ENCODE measurements around the gene MTCL1.

MTCL1 gene

GRCh38 chr18:8705238-8705960 is at the start of gene MTCL1:
Gene MTCL1 (plus strand): TSS chr18:8705556. CDS start chr18:8705661, 105 bp downstream.
- peak in 1 of 3 experiments; percentile 30 for DNase-seq (ENCODE audit: low read depth in 3 of 3)

- no peak for DNase-seq (ENCODE audit: low read depth in 3 of 3)
Observed at GRCh38 chr18:8656232-8656631, 49.1 kb upstream of the MTCL1 start.

DNA sequence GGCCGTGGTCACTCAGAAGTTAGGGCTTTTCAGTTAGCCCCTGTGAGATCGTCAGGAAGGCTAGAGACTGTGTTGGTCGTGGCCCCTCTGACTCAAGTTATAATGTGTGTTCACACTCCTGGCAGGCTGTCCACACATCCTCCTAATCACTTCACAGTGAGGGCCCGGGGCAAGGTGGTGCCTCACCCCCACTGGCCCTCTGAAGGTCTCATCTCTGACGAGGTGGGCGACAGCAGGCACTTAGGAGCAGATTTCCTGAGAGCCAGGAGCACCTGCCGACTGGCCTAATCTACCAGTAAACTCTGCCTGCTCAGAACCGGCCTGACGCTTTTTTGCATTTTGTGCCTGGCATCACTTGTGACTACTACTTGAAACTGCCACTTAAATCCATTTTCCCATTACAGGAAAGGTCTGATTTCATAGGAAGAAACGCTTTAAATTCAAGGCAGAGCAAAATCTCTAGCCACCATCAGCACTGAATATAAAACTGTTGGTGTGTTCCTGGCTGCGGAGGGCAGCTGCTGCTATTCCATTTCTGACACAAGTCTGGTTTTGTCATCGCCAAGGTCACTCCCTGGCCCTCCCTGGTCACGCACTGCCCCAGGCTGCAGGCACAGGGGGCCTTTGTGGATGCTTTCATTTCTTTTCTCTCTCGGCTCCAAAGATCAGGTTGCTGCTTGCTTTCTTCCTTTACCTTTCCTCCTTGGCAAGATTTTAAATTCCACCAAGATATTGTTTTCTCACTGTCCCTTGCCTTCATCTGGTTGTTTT is 48.1 kb upstream of the MTCL1 start:
- no peak for DNase-seq (ENCODE audit: low read depth in 3 of 3)

- DNase-seq (ENCODE audit: low read depth in 3 of 3) = no peak
Observed at GRCh38 chr18:8657873-8658470, 47.4 kb upstream of the MTCL1 start.

DNA sequence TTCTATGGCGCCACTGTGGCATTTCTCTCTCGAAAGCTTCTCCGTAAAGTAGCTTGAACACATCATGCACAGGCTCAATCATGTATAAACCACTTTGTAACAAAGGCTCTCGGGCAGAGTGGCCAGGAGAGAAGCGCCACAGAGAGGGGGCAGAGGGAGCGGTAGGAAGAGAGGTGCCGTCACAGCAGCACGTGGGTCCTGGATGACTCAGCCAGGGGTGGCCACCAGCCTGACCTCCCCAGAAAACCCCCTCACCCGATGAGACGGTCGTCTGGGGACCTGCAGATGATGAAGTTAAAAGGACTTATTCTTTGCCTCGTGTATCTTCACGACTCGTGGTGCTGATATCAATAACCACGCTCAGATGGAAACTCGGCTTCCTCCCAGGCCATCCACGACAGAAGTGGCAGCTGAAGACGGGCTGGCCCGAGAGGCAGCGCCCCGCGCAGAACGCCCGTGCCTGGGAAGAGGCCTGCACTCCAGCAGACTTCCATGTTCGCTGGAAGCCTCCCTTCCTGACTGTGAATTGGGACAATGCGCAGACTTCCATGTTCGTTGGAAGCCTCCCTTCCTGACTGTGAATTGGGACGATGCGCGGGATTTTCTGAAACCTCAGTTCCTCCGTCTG is 46.4 kb upstream of the MTCL1 start:
- DNase-seq (ENCODE audit: low read depth in 3 of 3) = no peak

DNA sequence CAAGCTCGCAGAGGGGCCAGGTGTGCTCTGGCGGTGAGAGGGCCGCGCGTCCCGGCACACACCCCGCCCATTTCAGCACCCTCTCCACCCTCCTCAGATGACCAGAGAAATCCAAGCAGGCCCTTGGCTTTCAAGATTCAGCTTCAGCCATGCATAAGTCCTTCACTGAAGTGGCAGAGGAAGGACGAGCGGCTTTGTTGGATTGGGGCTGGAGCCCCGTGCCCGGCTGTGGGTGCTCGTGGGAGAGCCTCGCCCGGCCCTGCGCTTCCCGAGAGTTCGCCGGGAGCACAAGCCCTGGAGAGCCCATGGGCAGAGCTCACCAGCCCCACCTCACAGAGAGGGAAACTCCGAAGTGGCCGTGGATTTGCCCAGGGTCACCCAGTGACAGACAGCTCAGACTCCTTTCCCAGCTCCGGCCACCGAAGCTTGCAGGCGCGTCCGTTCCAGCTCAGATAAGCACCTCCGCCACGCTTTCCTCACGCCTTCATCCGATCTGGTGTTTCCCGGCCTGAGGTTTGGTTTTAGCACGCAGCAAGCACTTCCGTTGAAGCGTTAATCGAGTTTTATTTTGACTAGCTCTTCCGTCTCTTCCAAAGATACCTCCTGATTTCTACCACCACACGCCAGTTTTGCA is 45.6 kb upstream of the MTCL1 start:
- DNase-seq (ENCODE audit: low read depth in 3 of 3) = no peak

GRCh38 chr18:8660316-8660715 is 45.0 kb upstream of the MTCL1 start:
- DNase-seq (ENCODE audit: low read depth in 3 of 3) = no peak

DNA sequence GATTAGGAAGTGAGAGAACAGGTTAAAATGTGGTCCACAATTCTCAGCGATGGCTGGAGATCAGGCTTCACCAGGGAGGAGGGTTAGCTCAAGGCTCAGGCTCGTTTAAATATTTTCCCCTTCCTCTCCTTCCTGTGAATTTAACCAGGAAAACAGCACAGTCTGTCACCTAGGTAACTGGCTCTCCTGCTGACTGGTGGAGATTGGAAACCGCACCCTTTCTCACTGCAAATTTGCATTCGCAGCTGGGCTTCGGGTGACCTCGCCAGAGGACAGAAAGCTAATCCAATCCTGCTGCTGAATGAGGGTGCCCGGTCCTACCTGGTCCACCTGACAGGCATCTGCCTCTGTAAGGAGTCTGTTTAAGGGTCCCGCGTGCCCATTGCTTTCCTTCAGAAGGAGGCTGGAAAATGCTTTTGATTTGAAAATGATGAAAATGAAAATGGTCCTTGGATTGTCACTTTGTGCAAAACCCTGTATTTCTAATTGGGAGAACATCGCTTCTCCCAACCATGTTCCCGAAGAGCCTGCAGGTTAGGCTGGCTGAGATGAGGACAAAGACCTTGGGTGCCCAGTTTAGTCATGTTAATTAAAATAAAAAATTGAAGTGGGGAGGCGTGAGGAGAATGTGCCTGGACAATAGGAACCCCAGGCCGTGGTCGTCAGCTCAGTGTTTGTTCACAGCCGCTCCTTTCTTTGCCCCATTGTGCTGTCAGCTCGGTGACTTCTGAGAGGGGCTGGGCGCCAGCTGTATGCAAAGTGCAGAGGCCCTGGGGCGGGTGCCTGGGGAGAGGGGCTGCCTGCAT is 43.4 kb upstream of the MTCL1 start:
- DNase-seq (ENCODE audit: low read depth in 3 of 3) = no peak

- no peak for DNase-seq (ENCODE audit: low read depth in 3 of 3)
Observed at GRCh38 chr18:8662560-8663255, 42.6 kb upstream of the MTCL1 start.

DNA sequence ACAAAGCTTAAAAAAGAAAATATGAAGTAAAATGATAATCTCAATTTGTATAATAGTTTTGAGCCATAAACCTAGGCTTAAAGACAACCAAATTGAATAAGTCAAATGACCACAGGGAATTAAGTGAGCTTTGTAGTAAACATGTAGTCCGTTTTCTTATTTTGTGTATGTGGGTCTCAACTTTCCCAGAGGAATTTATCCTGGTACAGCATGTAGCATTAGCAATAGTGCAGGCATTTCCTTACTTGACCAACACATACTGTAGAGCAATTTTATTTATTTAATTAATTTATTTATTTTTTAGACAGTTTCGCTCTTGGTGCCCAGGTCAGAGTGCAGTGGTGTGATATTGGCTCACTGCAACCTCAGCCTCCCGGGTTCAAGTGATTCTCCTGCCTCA is 37.5 kb upstream of the MTCL1 start:
- no peak for DNase-seq (ENCODE audit: low read depth in 3 of 3)

DNA sequence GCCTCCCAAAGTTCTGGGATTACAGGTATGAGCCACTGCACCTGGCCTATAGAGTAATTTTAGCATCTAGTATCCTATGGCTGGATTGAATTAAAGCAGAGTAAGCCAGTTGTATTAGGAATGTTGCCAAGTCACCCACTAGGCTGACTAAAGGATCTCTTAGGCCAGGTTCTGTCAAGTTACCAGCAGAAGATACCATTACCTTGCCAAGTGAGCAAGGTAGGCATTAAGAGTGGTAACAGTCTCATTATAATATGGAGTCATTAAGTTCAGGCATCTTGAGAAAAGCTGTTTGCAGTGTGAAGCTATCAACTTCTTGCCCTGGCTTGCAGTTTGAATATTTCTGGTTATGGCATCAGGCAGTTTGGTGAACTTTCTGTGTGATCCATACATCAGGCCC is 37.0 kb upstream of the MTCL1 start:
- no peak for DNase-seq (ENCODE audit: low read depth in 3 of 3)

- DNase-seq (ENCODE audit: low read depth in 3 of 3) = no peak
Observed at GRCh38 chr18:8669571-8669970, 35.8 kb upstream of the MTCL1 start.

GRCh38 chr18:8673256-8674209 is 31.8 kb upstream of the MTCL1 start:
- DNase-seq (ENCODE audit: low read depth in 3 of 3) = no peak

- no peak for DNase-seq (ENCODE audit: low read depth in 3 of 3)
Observed at GRCh38 chr18:8675057-8675456, 30.3 kb upstream of the MTCL1 start.

DNA sequence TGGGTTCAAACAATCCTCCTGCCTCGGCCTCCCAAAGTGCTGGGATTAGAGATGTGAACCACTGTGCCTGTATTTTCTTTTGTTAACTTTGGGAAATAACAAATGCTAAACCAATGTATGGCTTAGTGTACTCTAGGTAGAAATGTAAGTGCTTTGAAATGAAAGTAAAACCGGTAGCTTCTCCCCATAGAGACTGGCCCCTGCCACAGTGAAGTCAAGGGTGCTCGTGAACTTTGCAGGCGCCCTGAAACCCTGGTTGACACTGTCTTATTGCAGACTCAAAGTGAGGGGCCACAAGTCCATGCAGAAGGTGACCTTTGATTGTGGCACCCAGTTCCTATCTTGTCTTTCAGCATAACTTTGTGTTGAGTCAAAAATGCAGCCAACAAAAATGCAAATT is 24.2 kb upstream of the MTCL1 start:
- no peak for DNase-seq (ENCODE audit: low read depth in 3 of 3)

GRCh38 chr18:8684577-8684976 is 20.8 kb upstream of the MTCL1 start:
- DNase-seq (ENCODE audit: low read depth in 3 of 3) = no peak

- DNase-seq (ENCODE audit: low read depth in 3 of 3) = no peak
Observed at GRCh38 chr18:8685141-8685913, 20.0 kb upstream of the MTCL1 start.

DNA sequence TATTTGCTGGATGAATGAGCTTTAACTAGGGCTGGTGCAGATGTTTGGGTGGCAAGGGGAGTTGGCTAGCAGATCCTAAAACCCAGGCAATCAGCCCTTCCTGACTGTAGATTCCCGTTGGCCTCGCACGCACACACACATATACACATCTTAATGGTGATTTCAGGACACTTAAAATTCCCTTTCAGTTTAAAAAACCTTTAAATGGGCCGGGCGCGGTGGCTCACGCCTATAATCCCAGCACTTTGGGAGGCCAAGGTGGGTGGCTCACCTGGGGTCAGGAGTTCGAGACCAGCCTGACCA is 19.5 kb upstream of the MTCL1 start:
- DNase-seq (ENCODE audit: low read depth in 3 of 3) = no peak

DNA sequence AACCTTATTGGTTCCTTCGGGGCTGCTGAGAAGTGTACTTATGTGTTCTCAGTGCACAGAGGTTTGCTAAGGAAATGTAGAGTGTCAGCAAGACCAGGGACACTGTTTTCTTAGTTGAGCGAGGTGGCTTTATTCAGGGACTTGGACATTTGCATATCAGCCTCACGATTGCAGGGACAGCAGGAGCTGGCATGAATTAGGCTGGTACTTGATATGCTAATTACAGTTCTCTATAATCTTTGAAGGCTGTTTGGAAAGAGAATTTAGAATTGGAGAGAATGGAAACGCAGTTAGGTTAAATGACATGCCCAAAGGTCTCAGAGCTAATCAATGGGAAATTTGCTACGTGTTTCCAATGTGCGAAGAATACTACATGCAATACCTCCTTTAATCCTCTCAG is 18.7 kb upstream of the MTCL1 start:
- DNase-seq (ENCODE audit: low read depth in 3 of 3) = no peak

Data from stimulated activated CD4-positive, alpha-beta T cell treated with anti-CD3 and anti-CD28 coated beads, TNF-alpha, amount 100 ng/mL, for 24 hours (primary cell).